HG03045 (cell line): Measurements from ENCODE around the gene KRTAP9-6.

Experiments used
- ATAC-seq: cut with Tn5 transposase; IDR thresholded peaks from one replicate; pipeline ENCODE4 v1.9.1; 2021; ENCODE audit warnings: mild to moderate bottlenecking, moderate library complexity; ENCODE audit not compliant: unreplicated experiment

Gene KRTAP9-6

DNA sequence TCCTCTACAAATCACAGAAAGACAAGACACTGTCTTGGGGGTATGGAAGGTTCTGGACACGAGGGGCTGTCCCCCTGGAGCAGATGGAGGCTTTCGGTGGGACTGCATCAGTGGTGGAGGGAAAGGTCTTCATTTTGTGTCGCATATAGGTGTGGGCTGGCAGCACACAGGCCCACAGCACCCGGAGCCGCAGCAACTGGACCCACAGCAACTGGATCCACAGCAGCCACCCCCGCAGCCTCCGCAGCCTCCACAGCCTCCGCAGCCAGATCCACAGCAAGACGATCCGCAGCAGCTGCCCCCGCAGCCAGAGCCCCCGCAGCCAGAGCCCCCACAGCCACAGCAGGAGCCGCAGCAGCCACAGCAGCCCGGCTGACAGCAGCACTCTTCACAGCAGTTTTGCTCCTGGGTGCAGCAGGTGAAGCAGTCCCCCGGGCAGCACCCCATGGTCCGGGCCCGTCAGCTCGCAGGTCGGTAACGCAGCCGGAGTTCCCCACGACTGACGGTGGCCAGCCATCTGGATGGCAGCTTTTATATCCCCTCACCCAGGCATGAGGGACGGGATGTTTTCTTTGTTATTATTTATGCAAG lies 50.1 kb downstream of the KRTAP9-6 start, which contains the start of gene KRTAP17-1:
TSS of gene KRTAP17-1 (minus strand) at position 507 of the 591 bp plus-strand sequence. CDS start at position 447, 60 bp downstream.
- no peak for ATAC-seq
